Esophagus muscularis mucosa (tissue), 3 donors: ENCODE measurements around the gene GRIK5.

Source experiments
- CTCF ChIP-seq, 3 experiments: fragments of 200-600 bp in 2 of 3; fragments of 450-650 bp in 1 of 3; sonication (generic) in 2 of 3; IDR thresholded peaks; one replicate each; pipeline ENCODE4 v1.5.1; 2017 to 2019; ENCODE audit warnings: antibody characterized with exemption in 3 of 3, mild to moderate bottlenecking in 2 of 3, moderate library complexity in 1 of 3
- POLR2A ChIP-seq: fragments of 450-650 bp; IDR thresholded peaks from one replicate; pipeline ENCODE4 v1.6.1; 2017; ENCODE audit warnings: antibody characterized with exemption, moderate library complexity, mild to moderate bottlenecking, low read depth

GRCh38 chr19:42095814-42096230 is 25.8 kb upstream of the GRIK5 start:
- no peak for TF ChIP-seq POLR2A
- TF ChIP-seq CTCF (IDR thresholded peaks at IDR 0.05): no peak
